Measurements from ENCODE around the gene AGPAT3. TPM values are rescaled to one million over a fixed set of nuclear protein-coding genes. Genes with fewer than 3 reads are reported as not detected.

The AGPAT3 gene
- total and polyA plus RNA-seq, 10 of the 15 experiments (the other 5 are each of a cell fraction or from before 2014, with no cell fraction given) = 1.2 to 110 (median 30.8) TPM

- H3K27me3 ChIP-seq (replicated peaks in 1 of 2; ENCODE audit: control insufficient read depth in 2 of 2, insufficient read depth in 2 of 2, low read length in 1 of 2) = no peaks in the 10 kb centered on the region; a peak in 2 of 4 replicates
- intact Hi-C loops (cut with micrococcal nuclease; ENCODE audit: unreplicated experiment) (no loop called here), in situ Hi-C loops (cut with MboI) (no loop called here)
- no peak overlapping the region for H3K27ac ChIP-seq (ENCODE audit: control insufficient read depth, insufficient read depth)
- H4K20me1 ChIP-seq (ENCODE audit: control insufficient read depth, insufficient read depth) = no peaks in the 10 kb centered on the region
- 36% methylated on average over 17 of the region's 17 CpGs for WGBS (ENCODE audit: insufficient coverage, insufficient replicate concordance, low lambda C conversion rate, missing lambda C conversion rate)
- ChIA-PET RAD21 (ENCODE audit: unreplicated experiment) (interaction anchor here (1.2 kb wide), 1 partner anchor 114 kb away, joined by 5 read pairs; no protein-coding TSS in a partner anchor), SMC1A (ENCODE audit: uncharacterized antibody, unreplicated experiment) (no interaction called here), CTCF (interaction anchor here (0.6 kb wide), 1 partner anchor 156 kb away, joined by 3 read pairs; no protein-coding TSS in a partner anchor), POLR2A (interaction anchor here (1.6 kb wide), 1 partner anchor 8 kb away, joined by 4 read pairs; no protein-coding TSS in a partner anchor)
- H3K4me3 ChIP-seq = no peak overlapping the region
- BruUV-seq (replicated peaks) = no TSS peak
- no peaks in the 10 kb centered on the region for H3K79me2 ChIP-seq (ENCODE audit: control insufficient read depth, insufficient read depth, low read length)
- no peak overlapping the region for H2AFZ ChIP-seq (ENCODE audit: control insufficient read depth, low read depth, low read length)
- FAIRE-seq (no peak), DNase-seq (ENCODE audit: low read depth, low spot score) (no peak), ATAC-seq (no peak)
- H3K4me2 ChIP-seq (ENCODE audit: control insufficient read depth, insufficient read depth) = no peak overlapping the region
- H3K9ac ChIP-seq (ENCODE audit: control insufficient read depth, insufficient read depth, low read length) = no peak overlapping the region
- no peaks in the 10 kb centered on the region for H3K36me3 ChIP-seq (ENCODE audit: control insufficient read depth in 2 of 2, insufficient read depth in 2 of 2, low read length in 1 of 2)
- no peaks in the 10 kb centered on the region; the same call in 2 of the 3 replicates for H3K9me3 ChIP-seq (replicated peaks; ENCODE audit: control insufficient read depth, insufficient read depth, low read length)
- H3K4me1 ChIP-seq (ENCODE audit: control insufficient read depth, insufficient read depth, low read length) = no peaks in the 10 kb centered on the region
- TF ChIP-seq ATF7 (IDR thresholded peaks at IDR 0.05; ENCODE audit: low read depth) (no peak), IKZF2 (IDR thresholded peaks at IDR 0.05) (no peak), ZNF592 (IDR thresholded peaks at IDR 0.05) (no peak), SUZ12 (IDR thresholded peaks at IDR 0.05; ENCODE audit: unreplicated experiment) (no peak), ZNF207 (IDR thresholded peaks at IDR 0.05; ENCODE audit: borderline replicate concordance) (no peak), BHLHE40 (IDR thresholded peaks at IDR 0.05; ENCODE audit: borderline replicate concordance in 1 of 2, low read depth in 2 of 2, low read length in 1 of 2) (no peak), ZNF384 (IDR thresholded peaks at IDR 0.05; ENCODE audit: borderline replicate concordance, low read depth, low read length) (no peak), FOXK2 (IDR thresholded peaks at IDR 0.05) (no peak), POLR2AphosphoS2 (IDR thresholded peaks at IDR 0.05; ENCODE audit: low read depth, low read length) (no peak)
These were observed 40.4 kb upstream of the AGPAT3 start for GRCh38 chr21:43824333-43825241.
